HUES6 (cell line): Measurements from ENCODE around the gene GRPEL1.

ENCODE experiments used
- H3K27ac ChIP-seq: 2 replicates; pipeline ENCODE4 v1.7.0; 2013; ENCODE audit warnings: low read depth, mild to moderate bottlenecking, low read length, inconsistent platforms
- H3K27me3 ChIP-seq: 2 replicates; pipeline ENCODE4 v1.6.1; 2013; ENCODE audit warnings: low read length; ENCODE audit not compliant: control insufficient read depth, insufficient read depth
- H3K36me3 ChIP-seq: 2 replicates; pipeline ENCODE4 v1.6.1; 2013; ENCODE audit warnings: low read length; ENCODE audit not compliant: control insufficient read depth, insufficient read depth
- H3K4me1 ChIP-seq: 2 replicates; pipeline ENCODE4 v1.6.1; 2013; ENCODE audit warnings: low read length; ENCODE audit not compliant: control insufficient read depth, insufficient read depth
- H3K4me3 ChIP-seq: 2 replicates; pipeline ENCODE4 v1.5.1; 2013; ENCODE audit warnings: low read depth, low read length
- H3K9ac ChIP-seq: one replicate; pipeline ENCODE4 v1.6.1; 2013; ENCODE audit warnings: mild to moderate bottlenecking, low read length
- H3K9me3 ChIP-seq: 2 replicates; pipeline ENCODE4 v1.6.1; 2013; ENCODE audit warnings: low read depth, low read length; ENCODE audit not compliant: control insufficient read depth, insufficient read depth

GRPEL1 gene

GRCh38 chr4:7063362-7063761 lies 4.5 kb downstream of the GRPEL1 start:
- Histone ChIP-seq H3K27ac (no peak overlapping the region), H3K4me3 (no peak overlapping the region), H3K9ac (no peak overlapping the region), H3K27me3 (no peaks in the 10 kb centered on the region), H3K4me1 (peaks cover 8% of the 10 kb centered on the region; the same call in 1 of the 2 replicates), H3K36me3 (peaks cover 60% of the 10 kb centered on the region), H3K9me3 (no peaks in the 10 kb centered on the region)

- Histone ChIP-seq H3K4me1 (peaks cover 8% of the 10 kb centered on the region; the same call in 1 of the 2 replicates), H3K9ac (no peak overlapping the region), H3K27ac (no peak overlapping the region), H3K27me3 (no peaks in the 10 kb centered on the region), H3K9me3 (no peaks in the 10 kb centered on the region), H3K4me3 (no peak overlapping the region), H3K36me3 (peaks cover 60% of the 10 kb centered on the region)
These were observed 5.0 kb downstream of the GRPEL1 start for GRCh38 chr4:7062816-7063215.

- H3K9me3 ChIP-seq, result no peaks in the 10 kb centered on the region
- no peak overlapping the region for H3K4me3 ChIP-seq
- H3K27ac ChIP-seq, result no peak overlapping the region
- H3K4me1 ChIP-seq, result peaks cover 3% of the 10 kb centered on the region; the same call in 1 of the 2 replicates
- H3K9ac ChIP-seq, result no peak overlapping the region
- H3K36me3 ChIP-seq, result peaks cover 62% of the 10 kb centered on the region
- no peaks in the 10 kb centered on the region for H3K27me3 ChIP-seq
These were observed 6.0 kb downstream of the GRPEL1 start for GRCh38 chr4:7061815-7062214.

GRCh38 chr4:7060346-7061150 lies 7.3 kb downstream of the GRPEL1 start:
- H3K4me3 ChIP-seq, result no peak overlapping the region
- no peaks in the 10 kb centered on the region for H3K27me3 ChIP-seq
- peaks cover 70% of the 10 kb centered on the region for H3K36me3 ChIP-seq
- no peaks in the 10 kb centered on the region for H3K4me1 ChIP-seq
- H3K9me3 ChIP-seq, result no peaks in the 10 kb centered on the region
- H3K9ac ChIP-seq, result no peak overlapping the region
- H3K27ac ChIP-seq, result no peak overlapping the region

- Histone ChIP-seq H3K36me3 (peaks cover 75% of the 10 kb centered on the region), H3K4me1 (no peaks in the 10 kb centered on the region), H3K27ac (no peak overlapping the region)
These were observed 8.2 kb downstream of the GRPEL1 start for GRCh38 chr4:7059662-7060061.

GRCh38 chr4:7058792-7059191 lies 9.1 kb downstream of the GRPEL1 start:
- no peak overlapping the region for H3K4me3 ChIP-seq
- H3K9me3 ChIP-seq, result no peaks in the 10 kb centered on the region
- no peak overlapping the region for H3K27ac ChIP-seq
- H3K9ac ChIP-seq, result no peak overlapping the region
- H3K27me3 ChIP-seq, result no peaks in the 10 kb centered on the region
- H3K36me3 ChIP-seq, result peaks cover 74% of the 10 kb centered on the region
- no peaks in the 10 kb centered on the region for H3K4me1 ChIP-seq

More at GRCh38 chr4:7059662-7060061, 8.2 kb downstream of the GRPEL1 start:
- H3K9me3 ChIP-seq, result no peaks in the 10 kb centered on the region
- no peak overlapping the region for H3K4me3 ChIP-seq
- H3K9ac ChIP-seq, result no peak overlapping the region
- no peaks in the 10 kb centered on the region for H3K27me3 ChIP-seq

GRCh38 chr4:7055990-7056325 lies 11.9 kb downstream of the GRPEL1 start:
- no peaks in the 10 kb centered on the region for H3K27me3 ChIP-seq
- H3K4me3 ChIP-seq, result no peak overlapping the region
- no peak overlapping the region for H3K27ac ChIP-seq
- H3K9me3 ChIP-seq, result no peaks in the 10 kb centered on the region
- no peaks in the 10 kb centered on the region for H3K4me1 ChIP-seq
- peaks cover 48% of the 10 kb centered on the region for H3K36me3 ChIP-seq
- no peak overlapping the region for H3K9ac ChIP-seq

- Histone ChIP-seq H3K27ac (no peak overlapping the region), H3K36me3 (peaks cover 42% of the 10 kb centered on the region), H3K9me3 (no peaks in the 10 kb centered on the region)
These were observed 12.5 kb downstream of the GRPEL1 start for GRCh38 chr4:7055111-7055989.

GRCh38 chr4:7054106-7054880 lies 13.6 kb downstream of the GRPEL1 start:
- no peaks in the 10 kb centered on the region for H3K27me3 ChIP-seq
- H3K9me3 ChIP-seq, result no peaks in the 10 kb centered on the region
- no peaks in the 10 kb centered on the region for H3K4me1 ChIP-seq
- H3K36me3 ChIP-seq, result peaks cover 32% of the 10 kb centered on the region
- H3K4me3 ChIP-seq, result no peak overlapping the region
- H3K27ac ChIP-seq, result no peak overlapping the region
- no peak overlapping the region for H3K9ac ChIP-seq

More at GRCh38 chr4:7055111-7055989, 12.5 kb downstream of the GRPEL1 start:
- Histone ChIP-seq H3K4me1 (no peaks in the 10 kb centered on the region), H3K4me3 (no peak overlapping the region), H3K27me3 (no peaks in the 10 kb centered on the region), H3K9ac (no peak overlapping the region)

GRCh38 chr4:7052923-7053715 lies 14.7 kb downstream of the GRPEL1 start:
- Histone ChIP-seq H3K36me3 (peaks cover 24% of the 10 kb centered on the region), H3K9ac (no peak overlapping the region), H3K9me3 (no peaks in the 10 kb centered on the region), H3K4me1 (no peaks in the 10 kb centered on the region), H3K4me3 (no peak overlapping the region), H3K27me3 (no peaks in the 10 kb centered on the region), H3K27ac (no peak overlapping the region)
